Effector memory CD4-positive, alpha-beta T cell (primary cell): ENCODE data around the gene PIK3AP1.
"Not testable (repeated sequence)": the region's sequence is repeated elsewhere in the genome, so short reads cannot be mapped to it uniquely, and the experiment has no call there.

Source experiments
- DNase-seq, 3 donors: peaks; one replicate each; pipeline ENCODE4 v3.0.0-alpha.2; 2020
- H3K27ac ChIP-seq: 2 replicates; pipeline ENCODE4 v1.7.0; 2013; ENCODE audit warnings: mild to moderate bottlenecking, low read length, moderate library complexity; ENCODE audit not compliant: insufficient read depth, poor library complexity, severe bottlenecking
- H3K27me3 ChIP-seq: replicated peaks from 2 replicates; pipeline ENCODE4 v1.7.0; 2013; ENCODE audit warnings: mild to moderate bottlenecking, low read length; ENCODE audit not compliant: insufficient read depth, control insufficient read depth, poor library complexity, severe bottlenecking
- H3K36me3 ChIP-seq: 2 replicates; pipeline ENCODE4 v1.7.0; 2013; ENCODE audit warnings: mild to moderate bottlenecking, low read length, moderate library complexity; ENCODE audit not compliant: control insufficient read depth, insufficient read depth
- H3K4me1 ChIP-seq: 2 replicates; pipeline ENCODE4 v1.7.0; 2013; ENCODE audit warnings: low read length, mild to moderate bottlenecking; ENCODE audit not compliant: control insufficient read depth, insufficient read depth, poor library complexity, severe bottlenecking
- H3K4me3 ChIP-seq: 2 replicates; pipeline ENCODE4 v1.7.0; 2013; ENCODE audit warnings: low read length, low read depth, mild to moderate bottlenecking; ENCODE audit not compliant: insufficient read depth, poor library complexity, severe bottlenecking
- H3K9me3 ChIP-seq: 2 replicates; pipeline ENCODE4 v1.7.0; 2013; ENCODE audit warnings: mild to moderate bottlenecking, low read length, moderate library complexity; ENCODE audit not compliant: control insufficient read depth

PIK3AP1 gene

DNA sequence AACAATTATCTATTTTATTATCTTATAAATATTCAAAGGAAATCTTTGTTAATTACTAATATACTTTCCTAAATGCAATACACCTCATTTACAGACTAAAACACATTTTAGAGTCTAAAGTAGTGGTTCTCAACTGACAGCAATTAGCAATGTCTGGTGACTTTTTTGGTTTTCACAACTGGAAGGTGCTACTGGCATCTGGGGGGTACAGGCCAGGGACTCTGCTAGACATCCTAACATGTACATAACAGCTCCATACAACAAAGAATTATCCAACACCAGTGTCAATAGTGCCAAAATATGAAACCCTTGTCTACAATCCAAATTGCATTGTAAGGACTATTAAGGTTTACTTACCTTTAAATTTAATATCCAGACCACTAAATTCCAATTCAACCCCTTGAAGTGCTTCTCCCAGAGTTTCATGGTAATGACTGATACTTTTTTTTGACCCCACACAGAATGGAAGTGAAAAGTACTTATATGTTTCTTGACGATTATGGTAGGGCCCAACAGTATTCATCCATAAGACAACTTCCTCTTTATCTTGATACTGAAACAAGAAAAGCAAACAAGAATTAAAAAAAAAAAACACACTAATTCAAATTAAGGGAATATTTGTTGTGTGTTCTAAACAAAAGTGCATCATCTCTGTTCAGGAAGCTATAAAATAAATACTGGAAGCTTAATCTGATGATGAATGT, 143.9 kb downstream of the PIK3AP1 start:
- no peak for DNase-seq
- no peak overlapping the region for H3K27ac ChIP-seq

DNA sequence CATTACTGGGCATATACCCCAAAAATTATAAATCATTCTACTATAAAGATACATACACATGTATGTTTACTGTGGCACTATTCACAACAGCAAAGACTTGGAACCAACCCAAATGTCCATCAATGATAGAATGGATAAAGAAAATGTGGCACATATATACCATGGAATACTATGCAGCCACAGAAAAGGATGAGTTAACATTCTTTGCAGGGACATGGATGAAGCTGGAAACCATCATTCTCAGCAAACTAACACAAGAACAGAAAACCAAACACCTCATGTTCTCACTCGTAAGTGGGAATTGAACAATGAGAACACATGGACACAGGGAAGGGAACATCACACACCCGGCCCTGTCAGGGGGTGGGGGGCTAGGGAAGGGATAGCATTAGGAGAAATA, 145.8 kb downstream of the PIK3AP1 start:
- H3K27me3 ChIP-seq, H3K36me3 ChIP-seq, DNase-seq, H3K4me3 ChIP-seq, H3K4me1 ChIP-seq, H3K27ac ChIP-seq, H3K9me3 ChIP-seq: not testable (repeated sequence)

More for the DNA sequence above, 143.9 kb downstream of the PIK3AP1 start:
- H3K36me3 ChIP-seq = peaks cover 5% of the 10 kb centered on the region
- H3K9me3 ChIP-seq = no peaks in the 10 kb centered on the region
- H3K4me3 ChIP-seq = no peak overlapping the region
- no peaks in the 10 kb centered on the region for H3K4me1 ChIP-seq
- H3K27me3 ChIP-seq = no peaks in the 10 kb centered on the region

DNA sequence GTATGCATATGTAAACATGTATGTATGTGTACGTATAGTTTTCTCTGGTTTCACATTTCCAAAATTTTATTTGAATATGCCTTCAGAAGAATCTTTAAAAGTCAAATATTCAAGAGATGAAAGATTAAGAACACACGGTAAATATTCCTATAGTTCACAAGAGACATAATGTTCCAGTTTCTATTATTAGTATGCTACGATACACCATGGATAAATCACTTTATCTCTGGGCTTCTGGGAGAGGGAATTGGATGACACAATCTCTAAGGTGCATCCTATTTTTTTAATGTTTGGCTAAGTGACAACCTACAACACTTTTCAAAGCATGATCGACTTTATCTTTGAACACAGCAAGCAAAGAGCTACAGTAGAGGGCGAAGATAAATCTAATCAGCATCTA, 147.3 kb downstream of the PIK3AP1 start:
- H3K27me3 ChIP-seq = no peaks in the 10 kb centered on the region
- no peak overlapping the region for H3K27ac ChIP-seq
- H3K4me3 ChIP-seq = no peak overlapping the region
- DNase-seq = no peak
- peaks cover 8% of the 10 kb centered on the region for H3K36me3 ChIP-seq
- no peaks in the 10 kb centered on the region for H3K9me3 ChIP-seq
- H3K4me1 ChIP-seq = no peaks in the 10 kb centered on the region

- peaks cover 9% of the 10 kb centered on the region for H3K36me3 ChIP-seq
- H3K4me3 ChIP-seq = no peak overlapping the region
- DNase-seq = no peak
- no peak overlapping the region for H3K27ac ChIP-seq
- H3K9me3 ChIP-seq = no peaks in the 10 kb centered on the region
- no peaks in the 10 kb centered on the region for H3K27me3 ChIP-seq
- peaks cover 2% of the 10 kb centered on the region for H3K4me1 ChIP-seq
Measured at GRCh38 chr10:96570983-96571964, 149.0 kb downstream of the PIK3AP1 start.

GRCh38 chr10:96570511-96570910, 149.8 kb downstream of the PIK3AP1 start:
- peaks cover 4% of the 10 kb centered on the region for H3K4me1 ChIP-seq
- no peaks in the 10 kb centered on the region for H3K27me3 ChIP-seq
- peaks cover 8% of the 10 kb centered on the region for H3K36me3 ChIP-seq
- H3K27ac ChIP-seq = no peak overlapping the region
- H3K9me3 ChIP-seq = no peaks in the 10 kb centered on the region
- no peak overlapping the region for H3K4me3 ChIP-seq
- DNase-seq = no peak

GRCh38 chr10:96568402-96568801, 151.9 kb downstream of the PIK3AP1 start:
- DNase-seq = no peak
- Histone ChIP-seq H3K4me3 (no peak overlapping the region), H3K9me3 (no peaks in the 10 kb centered on the region), H3K27ac (no peak overlapping the region), H3K27me3 (no peaks in the 10 kb centered on the region), H3K36me3 (peaks cover 13% of the 10 kb centered on the region), H3K4me1 (peaks cover 4% of the 10 kb centered on the region)

- H3K4me3 ChIP-seq = no peak overlapping the region
- no peaks in the 10 kb centered on the region for H3K27me3 ChIP-seq
- H3K4me1 ChIP-seq = peaks cover 4% of the 10 kb centered on the region
- no peak overlapping the region for H3K27ac ChIP-seq
- no peaks in the 10 kb centered on the region for H3K9me3 ChIP-seq
- peaks cover 17% of the 10 kb centered on the region for H3K36me3 ChIP-seq
- no peak for DNase-seq
Measured at GRCh38 chr10:96565774-96566173, 154.5 kb downstream of the PIK3AP1 start.

DNA sequence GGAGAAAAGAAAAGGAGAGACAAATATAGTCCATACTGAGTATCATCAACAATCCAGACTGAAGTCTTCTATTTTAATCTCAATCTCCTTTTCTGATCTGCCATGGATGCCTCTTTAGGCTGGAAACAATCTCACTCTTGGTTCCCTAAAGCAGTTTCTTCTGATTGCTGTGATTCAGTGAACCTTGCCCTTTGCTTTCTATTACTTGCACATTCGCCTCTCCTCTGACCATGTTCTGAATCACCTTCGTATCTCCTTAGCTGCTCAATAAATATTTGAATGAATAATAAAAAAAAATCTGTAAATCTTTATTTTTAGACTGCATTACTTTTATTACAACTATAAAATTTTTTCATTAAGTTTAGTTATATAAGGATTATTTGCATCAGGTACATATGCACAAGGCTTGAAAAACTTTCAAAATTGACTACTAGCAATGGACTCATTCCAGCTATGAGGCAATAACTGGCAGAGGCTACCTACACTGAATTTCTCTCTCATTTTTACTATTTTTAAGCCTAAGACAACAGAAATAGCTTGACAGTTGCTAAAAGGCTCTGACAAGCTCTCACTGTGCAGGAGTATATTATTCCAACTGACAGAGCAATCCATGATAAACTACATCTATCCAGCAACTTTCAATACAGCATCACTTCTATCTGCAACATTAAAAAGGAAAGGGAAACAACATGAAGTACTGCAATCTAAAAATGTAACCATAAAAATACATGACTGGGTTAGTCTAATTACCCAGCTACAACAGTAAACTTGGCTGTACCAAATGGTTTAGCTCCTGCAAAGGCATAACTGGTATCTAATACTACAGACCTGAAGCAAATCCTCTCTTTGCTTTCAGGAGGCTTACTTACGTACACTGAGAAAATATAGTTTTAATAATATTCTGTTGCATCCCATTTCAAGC, 159.1 kb downstream of the PIK3AP1 start:
- H3K27me3 ChIP-seq = no peaks in the 10 kb centered on the region
- no peak for DNase-seq
- H3K4me3 ChIP-seq = no peak overlapping the region
- no peaks in the 10 kb centered on the region for H3K9me3 ChIP-seq
- H3K27ac ChIP-seq = no peak overlapping the region
- H3K4me1 ChIP-seq = peaks cover 2% of the 10 kb centered on the region
- H3K36me3 ChIP-seq = peaks cover 35% of the 10 kb centered on the region

GRCh38 chr10:96560489-96560888, 159.8 kb downstream of the PIK3AP1 start:
- Histone ChIP-seq H3K4me3 (no peak overlapping the region), H3K27ac (no peak overlapping the region), H3K4me1 (no peaks in the 10 kb centered on the region), H3K9me3 (no peaks in the 10 kb centered on the region), H3K36me3 (peaks cover 35% of the 10 kb centered on the region), H3K27me3 (no peaks in the 10 kb centered on the region)
- no peak for DNase-seq
